K562 (cell line): ENCODE measurements around the gene RCSD1. TPM values are rescaled to one million over a fixed set of nuclear protein-coding genes. Genes with fewer than 3 reads are reported as not detected.

ENCODE experiments used
- ATF1 ChIP-seq, 2 experiments: fragments of 450-650 bp in 1 of 2; IDR thresholded peaks; 2 replicates each; pipeline ENCODE4 v1.6.1; 2016; ENCODE audit warnings: missing compliant biosample characterization in 1 of 2, missing genetic modification characterization in 1 of 2
- CTCF ChIP-seq, 3 experiments: IDR thresholded peaks in 2 of 3; conservative IDR thresholded peaks in 1 of 3; 2 replicates each; pipeline ENCODE4 v1.5.1; 2011 to 2012; ENCODE audit warnings: low read length in 3 of 3, mild to moderate bottlenecking in 3 of 3, control low read depth in 2 of 3, improper control_type of control experiment in 1 of 3, inconsistent platforms in 1 of 3, low read depth in 1 of 3, mixed read lengths in 1 of 3, moderate library complexity in 1 of 3; ENCODE audit not compliant: insufficient read depth in 2 of 3
- CXXC5 ChIP-seq: fragments of 250-450 bp; sonication (Bioruptor Pico); IDR thresholded peaks from 2 replicates; pipeline ENCODE4 v1.8.0; 2022; ENCODE audit warnings: inconsistent platforms, mild to moderate bottlenecking, moderate library complexity
- E2F5 ChIP-seq: sonication (generic); formaldehyde crosslinking; IDR thresholded peaks from 2 replicates; pipeline ENCODE4 v1.8.0; 2022; ENCODE audit warnings: mild to moderate bottlenecking, missing genetic modification reagents
- FOXM1 ChIP-seq, 2 experiments: fragments of 450-650 bp in 1 of 2; sonication (generic) in 1 of 2; formaldehyde crosslinking in 1 of 2; IDR thresholded peaks; 2 replicates each; pipeline versions ENCODE4 v1.6.1 to v1.9.0; 2017 to 2022; ENCODE audit warnings: low read depth in 2 of 2, mild to moderate bottlenecking in 2 of 2, missing genetic modification reagents in 1 of 2, moderate library complexity in 1 of 2
- HOMEZ ChIP-seq: fragments of 250-450 bp; sonication (Bioruptor Pico); IDR thresholded peaks from 2 replicates; pipeline ENCODE4 v1.4.0; 2020; ENCODE audit warnings: mild to moderate bottlenecking, moderate library complexity
- MECOM ChIP-seq: fragments of 250-450 bp; sonication (Bioruptor Pico); IDR thresholded peaks from 2 replicates; pipeline ENCODE4 v1.8.0; 2022; ENCODE audit warnings: inconsistent platforms
- NFRKB ChIP-seq: fragments of 450-650 bp; IDR thresholded peaks from 2 replicates; pipeline ENCODE4 v1.6.1; 2016; ENCODE audit warnings: low read depth
- NUFIP1 ChIP-seq: fragments of 450-650 bp; IDR thresholded peaks from 2 replicates; pipeline ENCODE4 v1.6.1; 2018; ENCODE audit not compliant: partially characterized antibody
- PHB ChIP-seq: fragments of 250-450 bp; sonication (Bioruptor Pico); IDR thresholded peaks from 2 replicates; pipeline ENCODE4 v1.5.0; 2021
- PYGO2 ChIP-seq: fragments of 450-650 bp; IDR thresholded peaks from 2 replicates; pipeline ENCODE4 v1.6.1; 2016; ENCODE audit warnings: mild to moderate bottlenecking, missing genetic modification characterization, moderate library complexity, missing compliant biosample characterization
- SRSF1 ChIP-seq: fragments of 200-400 bp; formaldehyde crosslinking; IDR thresholded peaks from 2 replicates; pipeline ENCODE4 v1.6.1; 2017; ENCODE audit warnings: mild to moderate bottlenecking, low read depth, low read length, moderate library complexity
- polyA plus RNA-seq, 8 experiments: library from polyadenylated mRNA; depleted of rRNA in 4 of 8; stranded (reverse) in 5 of 8; unstranded in 3 of 8; fragments of >200 nt; fragmentation: Nextera tagmentation in 2 of 8; fragmentation: Illumina TruSeq in 1 of 8; extraction: Ambion mirVana in 2 of 8; extraction: Trizol in 1 of 8; gene quantifications; 2 replicates each; pipeline versions ENCODE4 v1.2.1 to v1.2.3, GENCODE V29; 2011 to 2014; ENCODE audit warnings: inconsistent platforms in 1 of 8, missing spikeins in 1 of 8
- total RNA-seq, 7 experiments: library from RNA; depleted of rRNA in 6 of 7; stranded (reverse); fragments of >200 nt in 6 of 7; fragmentation: Illumina TruSeq in 2 of 7; extraction: Trizol in 2 of 7; gene quantifications; 2 replicates each; pipeline versions ENCODE4 v1.2.1 to v1.2.3, GENCODE V29; 2011 to 2021; ENCODE audit warnings: low replicate concordance in 1 of 7
- TF ChIP-seq, protein P1 (sequence below): fragments of 250-450 bp; sonication (Bioruptor Pico); IDR thresholded peaks from 2 replicates; pipeline ENCODE4 v1.8.0; 2021; ENCODE audit warnings: borderline replicate concordance, mild to moderate bottlenecking, moderate library complexity; ENCODE audit not compliant: poor library complexity, severe bottlenecking
- TF ChIP-seq, protein P2 (sequence below): fragments of 450-650 bp; IDR thresholded peaks from 2 replicates; pipeline ENCODE4 v1.6.1; 2014; ENCODE audit warnings: low read depth, mild to moderate bottlenecking, moderate library complexity, borderline replicate concordance
- TF ChIP-seq, protein P3 (sequence below): fragments of 250-450 bp; sonication (Bioruptor Pico); IDR thresholded peaks from 2 replicates; pipeline ENCODE4 v1.8.0; 2022; ENCODE audit warnings: moderate library complexity, mild to moderate bottlenecking, inconsistent platforms
- TF ChIP-seq, protein P4 (sequence below), 2 experiments: fragments of 450-650 bp; IDR thresholded peaks; 2 replicates each; pipeline ENCODE4 v1.6.1; 2016

RCSD1 gene
- total and polyA plus RNA-seq, 9 of the 15 experiments (the other 6 are each of a cell fraction or from before 2014, with no cell fraction given) = 7.8 to 69.8 (median 45.3) TPM

GRCh38 chr1:167627865-167628641 lies 2.0 kb upstream of the RCSD1 start (continued):
- TF ChIP-seq, protein P1, sequence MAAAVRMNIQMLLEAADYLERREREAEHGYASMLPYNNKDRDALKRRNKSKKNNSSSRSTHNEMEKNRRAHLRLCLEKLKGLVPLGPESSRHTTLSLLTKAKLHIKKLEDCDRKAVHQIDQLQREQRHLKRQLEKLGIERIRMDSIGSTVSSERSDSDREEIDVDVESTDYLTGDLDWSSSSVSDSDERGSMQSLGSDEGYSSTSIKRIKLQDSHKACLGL (CRISPR knock-in tag) = no peak
- TF ChIP-seq E2F5 (CRISPR knock-in tag) = no peak; the same call in 1 of the 2 replicates
- TF ChIP-seq MECOM (CRISPR knock-in tag) = no peak
- TF ChIP-seq, protein P2, sequence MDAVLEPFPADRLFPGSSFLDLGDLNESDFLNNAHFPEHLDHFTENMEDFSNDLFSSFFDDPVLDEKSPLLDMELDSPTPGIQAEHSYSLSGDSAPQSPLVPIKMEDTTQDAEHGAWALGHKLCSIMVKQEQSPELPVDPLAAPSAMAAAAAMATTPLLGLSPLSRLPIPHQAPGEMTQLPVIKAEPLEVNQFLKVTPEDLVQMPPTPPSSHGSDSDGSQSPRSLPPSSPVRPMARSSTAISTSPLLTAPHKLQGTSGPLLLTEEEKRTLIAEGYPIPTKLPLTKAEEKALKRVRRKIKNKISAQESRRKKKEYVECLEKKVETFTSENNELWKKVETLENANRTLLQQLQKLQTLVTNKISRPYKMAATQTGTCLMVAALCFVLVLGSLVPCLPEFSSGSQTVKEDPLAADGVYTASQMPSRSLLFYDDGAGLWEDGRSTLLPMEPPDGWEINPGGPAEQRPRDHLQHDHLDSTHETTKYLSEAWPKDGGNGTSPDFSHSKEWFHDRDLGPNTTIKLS = peak; percentile 53
- TF ChIP-seq HOMEZ = no peak
- TF ChIP-seq PYGO2 = peak; percentile 51; the same call in 1 of the 2 replicates
- peak; percentile 89 for TF ChIP-seq CXXC5
- TF ChIP-seq ATF1 (CRISPR knock-in tag; IDR thresholded peaks at IDR 0.05) = no peak
- peak; percentile 80 for TF ChIP-seq ATF1 (tag; IDR thresholded peaks at IDR 0.05)
- TF ChIP-seq, protein P3, sequence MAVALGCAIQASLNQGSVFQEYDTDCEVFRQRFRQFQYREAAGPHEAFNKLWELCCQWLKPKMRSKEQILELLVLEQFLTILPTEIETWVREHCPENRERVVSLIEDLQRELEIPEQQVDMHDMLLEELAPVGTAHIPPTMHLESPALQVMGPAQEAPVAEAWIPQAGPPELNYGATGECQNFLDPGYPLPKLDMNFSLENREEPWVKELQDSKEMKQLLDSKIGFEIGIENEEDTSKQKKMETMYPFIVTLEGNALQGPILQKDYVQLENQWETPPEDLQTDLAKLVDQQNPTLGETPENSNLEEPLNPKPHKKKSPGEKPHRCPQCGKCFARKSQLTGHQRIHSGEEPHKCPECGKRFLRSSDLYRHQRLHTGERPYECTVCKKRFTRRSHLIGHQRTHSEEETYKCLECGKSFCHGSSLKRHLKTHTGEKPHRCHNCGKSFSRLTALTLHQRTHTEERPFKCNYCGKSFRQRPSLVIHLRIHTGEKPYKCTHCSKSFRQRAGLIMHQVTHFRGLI (CRISPR knock-in tag) = 0 out of 2 replicates have a peak, but pooled peaks have one; percentile 32
- TF ChIP-seq FOXM1 (IDR thresholded peaks at IDR 0.05; ENCODE audit: low read depth) = peak; percentile 77
- TF ChIP-seq FOXM1 (CRISPR knock-in tag; IDR thresholded peaks at IDR 0.05; ENCODE audit: low read depth) = no peak
- TF ChIP-seq SRSF1 = no peak
- TF ChIP-seq PHB (CRISPR knock-in tag) = no peak
- TF ChIP-seq, protein P4, sequence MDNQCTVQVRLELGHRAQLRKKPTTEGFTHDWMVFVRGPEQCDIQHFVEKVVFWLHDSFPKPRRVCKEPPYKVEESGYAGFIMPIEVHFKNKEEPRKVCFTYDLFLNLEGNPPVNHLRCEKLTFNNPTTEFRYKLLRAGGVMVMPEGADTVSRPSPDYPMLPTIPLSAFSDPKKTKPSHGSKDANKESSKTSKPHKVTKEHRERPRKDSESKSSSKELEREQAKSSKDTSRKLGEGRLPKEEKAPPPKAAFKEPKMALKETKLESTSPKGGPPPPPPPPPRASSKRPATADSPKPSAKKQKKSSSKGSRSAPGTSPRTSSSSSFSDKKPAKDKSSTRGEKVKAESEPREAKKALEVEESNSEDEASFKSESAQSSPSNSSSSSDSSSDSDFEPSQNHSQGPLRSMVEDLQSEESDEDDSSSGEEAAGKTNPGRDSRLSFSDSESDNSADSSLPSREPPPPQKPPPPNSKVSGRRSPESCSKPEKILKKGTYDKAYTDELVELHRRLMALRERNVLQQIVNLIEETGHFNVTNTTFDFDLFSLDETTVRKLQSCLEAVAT (IDR thresholded peaks at IDR 0.05) = peak in 1 of 2 experiments; percentile 94; a peak in 2 of 4 replicates
- no peak for TF ChIP-seq NUFIP1
- no peak for TF ChIP-seq CTCF (IDR thresholded peaks at IDR 0.05 in 2 of 3, conservative IDR thresholded peaks at IDR 0.05 in 1 of 3; ENCODE audit: insufficient read depth in 2 of 3, low read depth in 1 of 3, low read length in 3 of 3)
- peak; percentile 92 for TF ChIP-seq NFRKB
